Loucy (cell line): Measurements from ENCODE around the gene ADGRB3.

ENCODE experiments used
- H2AFZ ChIP-seq: fragments of 200-600 bp; sonication (generic); 2 replicates; pipeline ENCODE4 v1.6.0; 2016; ENCODE audit warnings: antibody characterized with exemption, mild to moderate bottlenecking, low read length, moderate library complexity
- H3F3A ChIP-seq: fragments of 200-600 bp; 2 replicates; pipeline ENCODE4 v1.6.0; 2016; ENCODE audit warnings: antibody characterized with exemption, low read depth, mild to moderate bottlenecking
- H3K27me3 ChIP-seq: fragments of 200-600 bp; sonication (generic); 2 replicates; pipeline ENCODE4 v1.6.1; 2014; ENCODE audit warnings: low read length, mild to moderate bottlenecking; ENCODE audit not compliant: insufficient read depth, poor library complexity, severe bottlenecking
- H3K36me3 ChIP-seq: fragments of 200-600 bp; sonication (generic); 2 replicates; pipeline ENCODE4 v1.6.1; 2016; ENCODE audit warnings: low read length; ENCODE audit not compliant: insufficient read depth
- H3K4me1 ChIP-seq: fragments of 200-600 bp; sonication (generic); 2 replicates; pipeline ENCODE4 v1.5.1; 2014; ENCODE audit warnings: low read length, mild to moderate bottlenecking; ENCODE audit not compliant: insufficient read depth, poor library complexity, severe bottlenecking
- H3K4me2 ChIP-seq: fragments of 200-600 bp; sonication (generic); 2 replicates; pipeline ENCODE4 v1.6.0; 2014; ENCODE audit warnings: antibody characterized with exemption, low read length, low read depth, mild to moderate bottlenecking; ENCODE audit not compliant: poor library complexity, severe bottlenecking
- H3K4me3 ChIP-seq: fragments of 200-600 bp; sonication (generic); 2 replicates; pipeline ENCODE4 v1.5.1; 2014; ENCODE audit warnings: low read length, mild to moderate bottlenecking, mixed read lengths; ENCODE audit not compliant: poor library complexity, severe bottlenecking
- H3K79me2 ChIP-seq: fragments of 200-600 bp; sonication (generic); 2 replicates; pipeline ENCODE4 v1.6.1; 2014; ENCODE audit warnings: low read length; ENCODE audit not compliant: insufficient read depth
- H3K9ac ChIP-seq: fragments of 200-600 bp; sonication (generic); 2 replicates; pipeline ENCODE4 v1.6.0; 2014; ENCODE audit warnings: mild to moderate bottlenecking, low read depth, low read length, moderate library complexity; ENCODE audit not compliant: poor library complexity, severe bottlenecking
- H3K9me2 ChIP-seq: fragments of 200-600 bp; sonication (generic); replicated peaks from 2 replicates; pipeline ENCODE4 v1.6.1; 2016; ENCODE audit warnings: low read depth, low read length, mixed read lengths
- H3K9me3 ChIP-seq: fragments of 200-600 bp; sonication (generic); 2 replicates; pipeline ENCODE4 v1.6.1; 2014; ENCODE audit warnings: mild to moderate bottlenecking, antibody characterized with exemption, low read length, low read depth; ENCODE audit not compliant: insufficient read depth
- H4K20me1 ChIP-seq: fragments of 200-600 bp; sonication (generic); 2 replicates; pipeline ENCODE4 v1.6.0; 2014; ENCODE audit warnings: antibody characterized with exemption, low read length, mild to moderate bottlenecking; ENCODE audit not compliant: insufficient read depth, poor library complexity, severe bottlenecking
- EZH2phosphoT487 ChIP-seq: fragments of 200-600 bp; IDR thresholded peaks from 2 replicates; pipeline ENCODE4 v1.6.1; 2018; ENCODE audit warnings: antibody characterized with exemption, mild to moderate bottlenecking, moderate library complexity, borderline replicate concordance
- TF ChIP-seq, protein P1 (sequence below): fragments of 200-600 bp; sonication (generic); conservative IDR thresholded peaks from 2 replicates; pipeline ENCODE4 v1.5.1; 2014; ENCODE audit warnings: mild to moderate bottlenecking, antibody characterized with exemption, low read length

The ADGRB3 gene

GRCh38 chr6:68915586-68915985, 280.5 kb downstream of the ADGRB3 start:
- Histone ChIP-seq H3K9me2 (no peaks in the 10 kb centered on the region), H3K4me2 (no peak overlapping the region), H3K36me3 (no peaks in the 10 kb centered on the region), H3F3A (no peaks in the 10 kb centered on the region), H3K27me3 (no peaks in the 10 kb centered on the region), H2AFZ (no peak overlapping the region), H3K4me1 (no peaks in the 10 kb centered on the region), H3K9me3 (no peaks in the 10 kb centered on the region), H4K20me1 (no peaks in the 10 kb centered on the region), H3K4me3 (no peak overlapping the region), H3K9ac (no peak overlapping the region), H3K79me2 (no peaks in the 10 kb centered on the region)
- TF ChIP-seq EZH2phosphoT487, result no peak
- TF ChIP-seq, protein P1, sequence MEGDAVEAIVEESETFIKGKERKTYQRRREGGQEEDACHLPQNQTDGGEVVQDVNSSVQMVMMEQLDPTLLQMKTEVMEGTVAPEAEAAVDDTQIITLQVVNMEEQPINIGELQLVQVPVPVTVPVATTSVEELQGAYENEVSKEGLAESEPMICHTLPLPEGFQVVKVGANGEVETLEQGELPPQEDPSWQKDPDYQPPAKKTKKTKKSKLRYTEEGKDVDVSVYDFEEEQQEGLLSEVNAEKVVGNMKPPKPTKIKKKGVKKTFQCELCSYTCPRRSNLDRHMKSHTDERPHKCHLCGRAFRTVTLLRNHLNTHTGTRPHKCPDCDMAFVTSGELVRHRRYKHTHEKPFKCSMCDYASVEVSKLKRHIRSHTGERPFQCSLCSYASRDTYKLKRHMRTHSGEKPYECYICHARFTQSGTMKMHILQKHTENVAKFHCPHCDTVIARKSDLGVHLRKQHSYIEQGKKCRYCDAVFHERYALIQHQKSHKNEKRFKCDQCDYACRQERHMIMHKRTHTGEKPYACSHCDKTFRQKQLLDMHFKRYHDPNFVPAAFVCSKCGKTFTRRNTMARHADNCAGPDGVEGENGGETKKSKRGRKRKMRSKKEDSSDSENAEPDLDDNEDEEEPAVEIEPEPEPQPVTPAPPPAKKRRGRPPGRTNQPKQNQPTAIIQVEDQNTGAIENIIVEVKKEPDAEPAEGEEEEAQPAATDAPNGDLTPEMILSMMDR, result no peak

- Histone ChIP-seq H3K27me3 (no peaks in the 10 kb centered on the region), H3F3A (no peaks in the 10 kb centered on the region), H3K9me2 (no peaks in the 10 kb centered on the region), H3K9me3 (no peaks in the 10 kb centered on the region), H3K79me2 (no peaks in the 10 kb centered on the region), H3K36me3 (no peaks in the 10 kb centered on the region), H3K4me1 (no peaks in the 10 kb centered on the region), H2AFZ (no peak overlapping the region), H3K9ac (no peak overlapping the region), H3K4me3 (no peak overlapping the region), H3K4me2 (no peak overlapping the region), H4K20me1 (no peaks in the 10 kb centered on the region)
- TF ChIP-seq, protein P1, result no peak
- no peak for TF ChIP-seq EZH2phosphoT487
Measured at GRCh38 chr6:68919537-68919936, 284.5 kb downstream of the ADGRB3 start.

DNA sequence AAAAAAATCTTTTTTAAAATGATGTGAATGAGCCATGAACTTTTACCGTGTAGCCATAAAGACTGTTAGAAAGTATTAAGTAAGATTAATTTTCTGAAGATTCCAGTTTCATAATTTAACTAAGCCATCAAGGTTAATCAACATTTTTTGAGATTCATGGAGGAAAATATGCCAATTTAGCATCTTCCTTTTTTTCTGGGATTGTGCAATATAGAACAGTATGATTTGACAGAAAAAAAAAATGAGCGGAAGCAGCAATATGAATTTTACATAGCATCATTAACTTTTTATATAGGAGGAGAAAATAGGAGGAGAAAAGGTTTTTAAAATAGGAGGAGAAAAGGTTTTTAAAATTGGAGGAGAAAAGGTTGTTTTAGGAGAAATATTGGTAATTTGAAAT, 306.3 kb downstream of the ADGRB3 start:
- no peak overlapping the region for H3K4me2 ChIP-seq
- no peak overlapping the region for H3K4me3 ChIP-seq
- H3K9me3 ChIP-seq, result no peaks in the 10 kb centered on the region
- H3K27me3 ChIP-seq, result no peaks in the 10 kb centered on the region
- no peak overlapping the region for H3K9ac ChIP-seq
- no peaks in the 10 kb centered on the region for H3K79me2 ChIP-seq
- H4K20me1 ChIP-seq, result no peaks in the 10 kb centered on the region
- no peak overlapping the region for H2AFZ ChIP-seq
- no peaks in the 10 kb centered on the region for H3K9me2 ChIP-seq
- no peaks in the 10 kb centered on the region for H3F3A ChIP-seq
- H3K4me1 ChIP-seq, result no peaks in the 10 kb centered on the region
- TF ChIP-seq, protein P1, result no peak
- TF ChIP-seq EZH2phosphoT487, result no peak
- H3K36me3 ChIP-seq, result no peaks in the 10 kb centered on the region
